GM10266 (cell line): ENCODE results near the gene PCYT1A.

Experiments used
- DNase-seq: peaks from one replicate; pipeline ENCODE4 v3.0.0; 2012; ENCODE audit errors: extremely low spot score
- CTCF ChIP-seq: IDR thresholded peaks from 2 replicates; pipeline ENCODE4 v1.5.1; 2012; ENCODE audit warnings: mild to moderate bottlenecking, low read depth; ENCODE audit not compliant: control insufficient read depth, insufficient read depth; ENCODE audit errors: missing control alignments

The PCYT1A gene

GRCh38 chr3:196225086-196225485, 62.4 kb downstream of the PCYT1A start:
- no peak for DNase-seq
- no peak for TF ChIP-seq CTCF

GRCh38 chr3:196222876-196223595, 64.5 kb downstream of the PCYT1A start:
- DNase-seq, result no peak
- no peak for TF ChIP-seq CTCF

- no peak for TF ChIP-seq CTCF
- DNase-seq, result no peak
These were observed 66.5 kb downstream of the PCYT1A start for GRCh38 chr3:196220991-196221390.

GRCh38 chr3:196220587-196220986, 66.9 kb downstream of the PCYT1A start:
- DNase-seq, result no peak

GRCh38 chr3:196219970-196220311, 67.6 kb downstream of the PCYT1A start:
- no peak for DNase-seq
- no peak for TF ChIP-seq CTCF

More at GRCh38 chr3:196220587-196220986, 66.9 kb downstream of the PCYT1A start:
- no peak for TF ChIP-seq CTCF

GRCh38 chr3:196219194-196219969, 68.1 kb downstream of the PCYT1A start:
- peak; percentile 84 for DNase-seq
- no peak for TF ChIP-seq CTCF

- DNase-seq, result no peak
- no peak for TF ChIP-seq CTCF
These were observed 69.3 kb downstream of the PCYT1A start for GRCh38 chr3:196218155-196218712.
